Globus pallidus (tissue), 1 donor: ENCODE measurements around the gene CACHD1.
"Not testable (repeated sequence)": the region's sequence is repeated elsewhere in the genome, so short reads cannot be mapped to it uniquely, and the experiment has no call there.

ENCODE experiments used
- DNase-seq: peaks from one replicate; pipeline ENCODE4 v3.0.0-alpha.2; 2015; ENCODE audit warnings: low spot score

The CACHD1 gene

DNA sequence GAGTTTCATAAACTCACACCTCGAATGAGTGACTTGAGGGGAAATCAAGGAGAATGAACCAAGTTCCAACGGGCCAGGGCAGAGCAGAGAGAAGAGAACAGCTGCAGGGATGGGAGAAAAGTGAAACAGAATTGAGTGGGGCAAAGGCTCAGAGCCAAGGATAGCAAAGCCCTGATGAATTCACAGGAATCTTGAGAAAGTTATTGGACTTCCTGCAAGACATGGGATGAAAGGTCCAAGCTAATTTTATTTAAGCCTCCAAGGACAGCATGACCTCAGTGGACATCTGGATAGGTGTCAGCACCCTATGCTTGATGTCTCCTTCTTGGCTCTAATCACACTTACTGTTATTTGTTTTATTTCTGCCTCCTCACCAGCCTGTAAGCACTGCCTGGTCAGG lies 232.0 kb downstream of the CACHD1 start:
- no peak for DNase-seq

DNA sequence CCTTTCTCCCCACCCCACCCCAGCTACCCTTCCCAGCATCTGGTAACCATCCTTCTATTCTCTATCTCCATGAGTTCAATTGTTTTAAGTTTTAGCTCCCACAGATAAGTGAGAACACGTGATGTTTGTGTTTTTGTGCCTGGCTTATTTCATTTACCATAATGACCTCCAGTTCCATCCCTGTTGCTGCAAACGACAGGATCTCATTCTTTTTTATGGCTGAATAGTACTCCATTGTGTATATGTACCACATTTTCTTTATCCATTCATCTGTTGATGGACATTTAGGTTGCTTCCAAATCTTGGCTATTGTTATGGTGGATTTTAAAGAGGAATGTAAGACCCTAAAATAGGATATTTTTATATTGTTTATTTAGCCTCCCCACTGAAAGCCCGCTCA lies 232.7 kb downstream of the CACHD1 start:
- DNase-seq, result not testable (repeated sequence)

GRCh38 chr1:64703600-64703999 lies 233.7 kb downstream of the CACHD1 start:
- DNase-seq, result no peak

- no peak for DNase-seq
Observed at GRCh38 chr1:64705591-64705990, 235.7 kb downstream of the CACHD1 start.

DNA sequence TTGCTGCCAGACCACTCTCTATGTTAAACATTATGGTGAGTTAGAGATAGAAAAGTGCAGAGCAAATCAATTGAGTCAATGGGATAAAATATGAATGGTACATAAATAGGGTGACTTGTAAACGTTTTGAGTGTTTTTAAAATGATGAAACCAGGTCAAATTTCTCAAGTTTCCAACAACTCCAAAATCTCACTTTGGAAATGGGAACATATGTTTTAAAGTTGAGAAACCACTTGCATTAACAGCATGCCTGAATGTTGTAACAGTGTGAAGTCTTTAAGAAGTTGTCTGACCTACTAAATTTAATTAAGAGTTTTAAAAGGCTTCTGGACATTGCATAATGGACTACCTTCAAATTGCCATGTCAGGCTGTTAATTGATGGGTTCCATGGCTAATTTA lies 241.3 kb downstream of the CACHD1 start:
- DNase-seq, result no peak

DNA sequence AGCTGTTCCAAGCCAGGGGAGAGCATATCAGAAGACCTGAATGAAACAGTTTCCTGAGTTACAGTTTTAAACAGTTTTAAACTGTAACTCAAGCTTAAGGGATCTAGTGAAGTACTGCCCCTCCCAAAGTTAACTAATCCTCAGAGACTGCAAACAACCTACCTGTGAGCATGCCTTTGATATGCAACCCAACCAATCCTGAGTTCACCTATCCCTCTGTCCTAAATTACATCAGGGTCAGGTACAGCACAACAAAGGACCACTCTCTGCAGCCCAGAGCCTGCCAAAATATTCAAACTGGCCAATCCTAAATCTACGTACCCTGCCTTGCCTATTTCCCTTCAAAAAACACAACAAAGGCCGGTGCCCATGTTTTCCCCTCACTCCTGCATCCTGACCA lies 242.1 kb downstream of the CACHD1 start:
- no peak for DNase-seq

DNA sequence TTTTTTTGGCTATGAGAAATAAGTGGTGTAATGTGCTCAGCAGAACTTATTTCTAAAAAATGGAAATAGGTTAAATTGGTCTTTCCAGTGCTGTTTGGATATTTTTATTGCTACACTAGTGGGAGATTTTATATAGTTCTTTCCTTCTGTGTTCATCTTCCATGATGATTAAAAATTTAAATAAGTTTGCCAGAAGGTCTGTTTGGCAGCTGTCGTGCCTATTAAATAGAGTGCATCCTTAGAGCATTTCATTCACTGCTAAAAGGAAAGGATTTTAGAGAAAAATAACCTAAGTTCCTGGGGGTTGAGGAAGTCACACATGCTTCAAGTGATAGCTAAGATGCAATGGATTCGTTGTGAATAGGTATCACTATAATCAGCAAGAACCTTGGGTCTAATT lies 245.3 kb downstream of the CACHD1 start:
- no peak for DNase-seq

DNA sequence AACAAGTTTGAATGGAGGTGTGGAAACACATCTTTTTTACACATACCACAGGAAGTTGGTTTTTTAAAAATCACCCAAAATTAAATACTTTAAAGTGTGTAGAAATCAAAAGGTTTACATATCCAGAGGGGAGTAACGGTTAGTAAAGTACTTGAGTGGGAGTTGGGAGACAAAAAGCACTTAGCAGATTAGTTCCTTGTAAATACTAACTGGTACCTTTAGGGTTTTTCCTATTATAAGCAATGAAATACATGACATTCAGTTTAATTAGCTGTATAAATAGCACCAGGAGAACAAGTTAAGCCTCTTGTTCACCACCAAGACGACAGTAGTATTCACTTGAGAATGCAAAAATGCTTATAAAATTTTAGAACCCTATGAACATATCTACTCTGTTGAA lies 251.2 kb downstream of the CACHD1 start:
- DNase-seq, result no peak

DNA sequence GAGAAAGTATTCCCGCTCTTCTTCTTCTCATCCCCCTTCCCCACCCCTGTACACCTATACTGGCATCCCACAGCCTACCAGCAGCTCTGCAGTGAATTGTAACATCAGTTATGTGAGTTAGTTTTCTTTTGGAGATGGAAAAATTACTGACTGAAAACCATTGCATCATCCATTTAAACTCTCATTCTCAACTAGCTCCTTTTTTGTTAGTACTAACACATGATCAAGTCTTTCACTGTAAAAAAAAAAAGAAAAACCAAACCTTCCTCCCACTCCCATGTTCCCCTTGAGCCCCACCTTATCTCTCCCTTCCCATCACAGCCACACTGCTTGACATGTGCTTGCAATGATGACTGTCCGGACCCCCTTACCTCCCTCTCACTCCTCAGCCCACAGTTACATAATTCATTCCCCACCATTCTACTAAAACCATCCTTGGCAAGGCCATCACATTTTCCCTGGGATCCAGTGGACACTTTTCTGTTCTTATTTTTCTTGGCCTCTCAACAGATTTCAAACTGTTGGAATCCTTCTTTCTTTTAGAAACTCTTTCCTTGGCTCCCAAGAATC lies 251.7 kb downstream of the CACHD1 start:
- DNase-seq, result no peak

- no peak for DNase-seq
Observed at GRCh38 chr1:64727861-64728260, 257.9 kb downstream of the CACHD1 start.

DNA sequence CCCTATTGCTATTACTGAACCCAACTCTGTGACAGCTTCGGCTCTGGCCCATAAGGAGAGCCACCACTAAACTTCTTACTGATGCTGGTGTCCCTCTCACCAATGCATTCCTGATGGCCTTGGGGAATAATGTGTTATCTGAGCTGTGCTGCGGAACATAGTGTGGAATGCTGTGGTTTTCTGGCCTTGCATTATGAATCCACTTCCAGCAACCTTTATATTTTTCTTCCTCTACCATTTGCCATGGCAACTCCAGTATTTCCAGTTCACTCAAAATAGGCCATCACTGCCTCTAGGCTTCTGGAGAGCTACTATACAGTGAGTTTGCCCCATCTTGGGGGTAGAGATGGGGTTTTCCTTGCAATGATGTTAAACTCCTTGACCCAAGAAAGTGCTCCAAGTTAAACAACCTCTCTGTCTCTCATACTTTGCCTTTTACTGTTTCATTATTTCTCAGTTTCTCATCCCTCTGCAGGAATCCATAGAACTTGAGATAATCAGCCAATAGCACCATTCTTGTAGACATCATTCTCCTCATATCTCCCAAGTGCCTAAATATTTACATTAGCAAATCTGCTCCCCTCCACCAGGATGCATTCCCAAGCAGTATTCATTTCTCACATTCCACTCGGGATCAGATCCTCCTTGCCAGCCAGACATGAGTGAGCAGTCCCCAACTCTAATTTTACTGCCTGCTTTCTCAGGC lies 263.8 kb downstream of the CACHD1 start:
- DNase-seq, result no peak

DNA sequence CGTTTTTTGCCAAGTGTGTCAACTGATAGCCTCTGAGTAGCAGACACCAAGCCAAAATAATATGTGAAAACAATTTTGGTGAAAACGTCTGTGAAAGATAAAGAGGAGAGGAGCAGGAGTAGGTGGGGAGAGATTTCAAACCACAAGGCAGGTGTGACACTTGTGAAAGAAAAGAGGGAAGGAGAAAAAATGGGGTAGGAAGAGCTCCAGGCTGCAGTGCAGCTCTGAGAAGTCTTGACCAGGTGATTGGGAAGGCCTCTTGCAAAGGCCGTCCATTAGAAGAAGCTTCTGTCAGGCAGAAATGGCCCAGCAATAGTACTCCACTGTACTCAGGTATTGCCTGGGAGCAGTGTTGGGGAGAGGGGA lies 264.3 kb downstream of the CACHD1 start:
- no peak for DNase-seq

GRCh38 chr1:64740687-64741086 lies 270.8 kb downstream of the CACHD1 start:
- DNase-seq, result not testable (repeated sequence)
